Hepatic stellate cell (primary cell): ENCODE measurements around the gene SMIM28.

Source experiments
- DNase-seq: peaks from one replicate; pipeline ENCODE4 v3.0.0; 2011; ENCODE audit warnings: low spot score

The SMIM28 gene

DNA sequence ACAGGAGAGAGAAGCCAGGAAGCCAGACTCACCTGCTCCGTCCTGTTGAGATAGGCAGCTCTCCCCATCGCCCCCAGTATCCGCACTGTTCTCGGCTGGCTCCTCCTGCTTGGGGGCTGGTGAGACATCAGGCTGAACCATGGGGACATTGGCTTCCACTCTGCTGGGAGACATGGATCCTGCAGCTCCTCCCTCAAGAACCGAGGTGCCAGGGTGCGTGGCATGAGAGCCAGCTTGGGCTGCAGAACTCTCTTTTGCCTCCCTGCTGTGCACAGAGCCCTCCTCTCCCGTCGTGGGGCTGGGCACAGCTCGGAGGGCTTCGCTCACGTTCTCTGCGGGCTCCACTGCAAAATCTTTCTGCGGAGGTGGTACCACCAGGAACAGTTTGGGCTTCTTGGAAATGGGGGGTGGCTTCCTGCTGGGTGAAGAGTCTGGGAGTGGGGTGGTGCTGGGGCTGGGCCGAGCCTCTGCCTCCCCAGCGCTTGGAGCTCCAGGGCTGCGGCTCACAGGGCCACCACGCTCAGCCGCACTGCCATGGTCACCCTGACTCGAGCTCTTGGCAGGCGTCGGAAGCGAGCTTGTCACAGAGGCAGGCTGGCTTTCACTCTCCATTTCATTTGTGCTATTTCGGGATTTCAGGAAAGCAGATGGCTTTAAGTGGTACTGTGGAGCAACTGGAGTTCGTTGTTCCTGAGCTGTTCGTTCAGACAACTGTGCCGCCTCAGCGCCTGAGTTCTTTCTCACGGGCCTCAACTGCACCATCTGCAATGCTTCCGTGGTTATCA lies 52.8 kb downstream of the SMIM28 start:
- DNase-seq = no peak

DNA sequence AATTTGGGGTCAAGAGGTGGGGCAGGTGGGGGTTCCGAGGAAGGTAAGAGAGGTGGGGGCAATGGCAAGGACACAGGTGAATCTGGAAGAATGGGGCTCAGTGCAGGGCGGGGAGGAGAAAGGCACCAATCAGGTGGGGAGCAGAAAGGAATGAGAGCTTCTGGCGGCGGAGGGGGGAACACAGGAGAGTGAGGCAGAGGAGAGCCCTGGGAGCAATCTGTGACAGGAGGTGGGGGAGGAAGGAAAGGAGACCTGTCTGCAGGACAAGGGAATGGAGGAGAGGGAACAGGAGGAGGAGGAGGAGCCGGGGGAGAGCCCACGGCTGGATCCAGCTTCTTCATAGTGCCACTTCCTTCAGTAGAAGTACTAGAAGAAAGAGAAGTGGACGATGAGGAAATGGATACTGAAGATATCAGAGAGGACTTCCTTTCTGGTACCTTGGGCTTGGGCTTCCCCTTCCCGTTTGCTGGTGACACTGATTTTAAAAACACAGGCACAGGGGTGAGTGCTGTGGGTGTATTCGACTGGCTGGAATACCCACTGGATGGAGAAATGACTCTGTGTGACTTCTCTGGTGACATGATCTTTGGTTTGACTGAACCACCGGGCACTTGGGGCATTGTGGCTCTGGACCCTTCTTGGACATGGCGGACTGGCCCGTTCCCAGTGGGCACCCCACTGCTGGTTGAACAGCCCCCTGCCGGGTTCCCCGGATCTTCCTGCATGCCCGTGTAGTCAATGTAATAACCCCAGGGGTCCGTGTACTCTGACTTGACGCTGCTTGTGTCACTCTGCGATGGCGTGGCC lies 53.8 kb downstream of the SMIM28 start:
- no peak for DNase-seq

DNA sequence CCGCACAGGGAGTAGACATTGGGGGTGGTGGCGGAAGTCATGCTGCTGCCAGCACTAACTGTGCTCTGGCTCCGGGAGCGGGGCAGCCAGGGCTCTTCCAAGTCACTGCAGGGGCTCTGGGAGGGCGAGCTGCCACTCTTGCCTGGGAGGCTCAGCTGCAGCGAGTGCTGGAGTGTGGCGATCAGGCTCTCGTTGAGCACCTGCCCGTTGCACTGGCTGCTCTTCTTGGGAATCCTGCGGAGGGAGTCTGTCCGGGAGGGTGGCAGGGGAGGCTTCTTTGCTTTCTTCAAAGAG lies 54.3 kb downstream of the SMIM28 start:
- DNase-seq = no peak
